HG02981 (cell line): ENCODE results near the gene COPS4.

ENCODE experiments used
- ATAC-seq: cut with Tn5 transposase; IDR thresholded peaks from one replicate; pipeline ENCODE4 v1.9.1; 2021; ENCODE audit warnings: mild to moderate bottlenecking, moderate library complexity; ENCODE audit not compliant: unreplicated experiment

COPS4 gene

GRCh38 chr4:83118869-83119268, 83.9 kb downstream of the COPS4 start:
- ATAC-seq: no peak

GRCh38 chr4:83121246-83121645, 86.3 kb downstream of the COPS4 start:
- no peak for ATAC-seq

GRCh38 chr4:83124111-83124780, 89.3 kb downstream of the COPS4 start:
- peak; percentile 74 for ATAC-seq
